NK-92 (cell line): Measurements from ENCODE around the gene P2RX7.

ENCODE experiments used
- DNase-seq: peaks from one replicate; lab custom pipeline; 2025; ENCODE audit not compliant: unreplicated experiment; lab: John Stamatoyannopoulos, UW

The P2RX7 gene

GRCh38 chr12:121110211-121110940, 22.3 kb upstream of the P2RX7 start:
- no peak for DNase-seq

- no peak for DNase-seq
Observed at GRCh38 chr12:121111684-121112083, 21.0 kb upstream of the P2RX7 start.

- no peak for DNase-seq
Observed at GRCh38 chr12:121112496-121112895, 20.2 kb upstream of the P2RX7 start.

- no peak for DNase-seq
Observed at GRCh38 chr12:121113057-121113456, 19.6 kb upstream of the P2RX7 start.

- no peak for DNase-seq
Observed at GRCh38 chr12:121114019-121114639, 18.5 kb upstream of the P2RX7 start.

- DNase-seq, result no peak
Observed at GRCh38 chr12:121114806-121115205, 17.9 kb upstream of the P2RX7 start.

GRCh38 chr12:121115530-121115929, 17.1 kb upstream of the P2RX7 start:
- no peak for DNase-seq

GRCh38 chr12:121116318-121117225, 16.1 kb upstream of the P2RX7 start:
- no peak for DNase-seq

GRCh38 chr12:121117226-121117777, 15.4 kb upstream of the P2RX7 start:
- no peak for DNase-seq

GRCh38 chr12:121120323-121120722, 12.4 kb upstream of the P2RX7 start:
- DNase-seq, result no peak

- DNase-seq, result no peak
Observed at GRCh38 chr12:121120989-121121755, 11.5 kb upstream of the P2RX7 start.

GRCh38 chr12:121121805-121122204, 10.9 kb upstream of the P2RX7 start:
- no peak for DNase-seq

- DNase-seq, result no peak
Observed at GRCh38 chr12:121123488-121123887, 9.2 kb upstream of the P2RX7 start.

GRCh38 chr12:121124402-121125109, 8.1 kb upstream of the P2RX7 start:
- DNase-seq, result no peak

- DNase-seq, result no peak
Observed at GRCh38 chr12:121127501-121127900, 5.2 kb upstream of the P2RX7 start.

GRCh38 chr12:121128908-121129810, 3.5 kb upstream of the P2RX7 start:
- no peak for DNase-seq

- DNase-seq, result no peak
Observed at GRCh38 chr12:121129811-121130147, 2.9 kb upstream of the P2RX7 start.

- no peak for DNase-seq
Observed at GRCh38 chr12:121130866-121131373, 1.8 kb upstream of the P2RX7 start.

- DNase-seq, result no peak
Observed at GRCh38 chr12:121131941-121132341, 735 bp upstream of the P2RX7 start.
